NCI-H128 (cell line): ENCODE measurements around the gene NEUROD2.

Experiments
- DNase-seq: peaks from one replicate; lab custom pipeline; 2025; ENCODE audit not compliant: unreplicated experiment; lab: John Stamatoyannopoulos, UW

NEUROD2 gene

DNA sequence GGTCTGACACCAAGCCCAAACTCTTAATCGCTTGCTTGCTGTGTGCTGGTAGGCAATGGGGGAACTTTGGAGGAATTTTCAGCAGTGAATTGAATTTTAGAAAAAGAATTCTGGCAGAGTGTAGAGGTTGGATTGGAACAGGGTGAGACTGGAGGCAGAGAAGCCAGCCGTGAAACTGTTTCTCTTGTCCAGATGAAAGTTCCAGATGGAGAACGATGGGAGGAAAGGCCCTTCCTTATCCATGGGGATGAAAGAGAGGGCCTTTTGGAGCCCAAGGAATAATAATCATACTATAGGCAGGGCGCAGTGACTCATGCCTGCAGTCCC, 26.0 kb downstream of the NEUROD2 start:
- no peak for DNase-seq

DNA sequence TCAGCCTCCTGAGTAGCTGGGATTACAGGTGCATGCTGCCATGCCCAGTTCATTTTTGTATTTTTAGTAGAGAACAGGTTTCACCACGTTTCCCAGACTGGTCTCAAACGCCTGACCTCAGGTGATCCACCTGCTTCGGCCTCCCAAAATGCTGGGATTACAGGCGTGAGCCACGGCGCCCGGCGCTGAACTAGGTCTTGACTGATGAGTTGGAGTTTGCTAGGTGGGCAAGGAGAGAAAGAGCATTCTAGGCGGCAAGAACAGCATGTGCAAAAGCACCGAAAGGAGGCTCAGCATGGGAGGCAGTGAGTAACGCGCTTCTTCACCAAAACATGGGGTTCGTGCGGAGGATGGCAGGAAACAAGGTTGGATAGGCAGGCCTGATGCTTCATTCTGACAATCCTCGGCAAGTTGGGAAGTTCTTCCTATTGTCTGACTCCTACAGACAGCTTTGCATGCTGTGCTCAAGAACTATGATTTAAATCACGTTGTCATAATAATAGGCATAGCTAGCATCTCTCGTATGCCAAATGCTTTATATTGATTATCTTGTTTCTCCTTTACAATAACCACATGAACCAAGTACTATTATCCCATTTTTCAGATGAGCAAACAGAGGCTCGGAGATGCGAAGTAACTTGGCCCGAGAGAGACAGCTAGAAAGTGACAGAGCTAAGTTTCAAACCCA, 26.5 kb downstream of the NEUROD2 start:
- no peak for DNase-seq

- DNase-seq: no peak
Observed at GRCh38 chr17:39580082-39580468, 27.6 kb downstream of the NEUROD2 start.

GRCh38 chr17:39579318-39580081, 28.2 kb downstream of the NEUROD2 start:
- no peak for DNase-seq

GRCh38 chr17:39578272-39578671, 29.4 kb downstream of the NEUROD2 start:
- no peak for DNase-seq

- DNase-seq: no peak
Observed at GRCh38 chr17:39576187-39576586, 31.5 kb downstream of the NEUROD2 start.

- DNase-seq: peak; percentile 9
Observed at GRCh38 chr17:39573447-39574298, 34.0 kb downstream of the NEUROD2 start.

DNA sequence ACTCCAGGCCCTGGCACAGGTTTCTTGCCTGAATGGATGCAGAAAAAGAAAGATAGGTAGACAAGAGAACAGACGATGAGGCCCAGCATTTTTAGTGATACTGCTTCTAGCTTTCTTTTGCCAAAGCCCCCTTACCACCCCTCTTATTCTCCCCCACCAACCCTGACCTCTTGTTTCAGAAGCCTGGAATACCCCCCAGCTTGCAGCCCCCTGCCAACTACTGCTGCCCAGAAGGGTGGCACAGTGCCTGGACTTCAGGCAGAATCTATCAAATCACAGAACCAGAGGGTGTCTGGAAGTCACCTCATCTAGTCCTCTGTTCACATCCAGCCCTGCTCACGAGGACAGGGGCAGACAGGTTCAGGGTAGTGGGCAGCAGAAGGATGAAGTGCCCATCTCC, 35.6 kb downstream of the NEUROD2 start:
- no peak for DNase-seq

- DNase-seq: no peak
Observed at GRCh38 chr17:39569126-39569525, 38.6 kb downstream of the NEUROD2 start.

DNA sequence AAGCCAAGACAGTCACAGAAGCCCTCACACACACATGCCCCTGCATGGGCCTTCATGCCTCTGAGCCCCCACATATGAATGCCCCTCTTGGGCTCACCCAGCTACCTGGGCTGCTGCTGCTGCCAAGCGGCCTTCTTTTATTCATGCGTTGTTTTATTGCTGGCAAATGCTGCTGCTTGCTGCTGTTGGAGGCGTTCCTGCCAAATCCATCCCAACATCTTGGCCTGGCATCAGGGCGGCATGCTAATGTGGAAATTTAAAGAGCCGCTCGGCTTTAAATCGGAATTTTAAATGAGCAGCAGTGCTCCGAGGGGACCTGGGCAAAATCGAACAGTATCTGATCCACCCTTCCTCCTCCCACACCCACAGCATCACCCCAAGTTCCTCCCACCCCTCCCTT, 39.0 kb downstream of the NEUROD2 start:
- no peak for DNase-seq

GRCh38 chr17:39566094-39566850, 41.4 kb downstream of the NEUROD2 start:
- DNase-seq: no peak

DNA sequence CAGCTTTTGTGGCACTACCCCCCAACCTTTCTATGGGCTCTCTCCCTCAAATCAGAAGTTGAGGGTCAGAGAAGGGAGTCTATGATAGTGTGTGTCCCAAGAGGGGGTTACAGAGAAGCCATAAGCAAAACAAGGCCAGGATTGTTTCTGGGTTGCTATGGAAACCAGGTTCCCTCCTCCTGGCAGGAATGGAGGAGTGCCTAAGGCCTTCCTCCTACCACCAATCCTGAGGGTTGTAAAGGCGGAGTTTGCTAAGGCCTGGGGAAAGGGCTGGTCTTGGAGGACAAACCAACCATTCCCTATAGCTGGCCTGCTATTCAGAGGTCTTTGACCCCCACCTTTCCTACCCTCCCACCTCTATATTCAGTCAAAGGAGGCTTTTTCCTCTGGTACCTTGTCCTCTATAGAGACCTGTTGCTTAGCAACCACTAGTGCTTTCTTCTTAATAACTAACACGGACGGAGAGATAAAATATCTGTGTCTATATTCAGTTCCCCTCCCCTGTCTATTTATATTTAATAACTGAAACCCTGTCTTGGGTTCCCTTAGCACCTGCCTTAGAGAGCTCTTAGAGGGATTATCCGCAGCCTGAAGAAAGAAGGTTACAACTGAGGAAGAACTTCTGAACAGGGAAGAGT, 43.4 kb downstream of the NEUROD2 start:
- peak; percentile 5 for DNase-seq

- peak; percentile 5 for DNase-seq
Observed at GRCh38 chr17:39563476-39563875, 44.2 kb downstream of the NEUROD2 start.

DNA sequence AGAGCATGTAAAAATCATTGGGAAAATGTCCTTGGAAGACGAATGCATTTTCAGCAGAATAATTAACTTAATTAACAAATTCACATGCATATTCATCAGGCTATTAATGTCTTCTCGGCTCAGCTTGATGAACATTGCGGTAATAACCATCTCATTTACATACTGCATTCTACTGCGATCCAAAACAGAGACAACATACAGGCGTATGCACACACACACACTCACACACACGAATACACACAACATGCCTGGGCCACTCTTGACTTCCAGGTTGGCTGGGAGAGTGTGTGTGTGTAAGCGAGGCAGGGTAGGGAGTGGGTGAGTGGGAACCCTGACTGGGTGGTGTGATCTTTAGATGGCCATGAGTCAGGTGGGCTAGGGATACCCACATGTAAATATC, 44.7 kb downstream of the NEUROD2 start:
- no peak for DNase-seq

DNA sequence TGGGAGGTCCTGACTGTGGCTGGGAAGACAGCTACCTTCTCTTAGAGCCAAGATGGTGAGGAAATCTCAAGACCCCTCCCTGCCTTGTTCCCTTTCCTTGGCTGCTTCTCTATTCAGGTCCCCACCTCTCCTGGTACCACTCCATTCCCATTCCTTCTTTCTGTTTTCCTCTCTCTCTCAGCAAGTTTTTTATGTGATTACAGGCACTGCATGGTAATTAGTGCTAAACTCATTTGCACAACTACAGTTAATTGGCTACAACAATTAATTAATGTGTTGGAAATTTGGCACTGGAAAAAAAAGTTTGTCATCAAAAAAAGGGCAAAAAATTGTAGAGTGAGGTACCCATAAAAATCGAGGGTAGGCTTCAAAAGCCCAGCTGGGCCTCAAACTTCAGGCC, 45.3 kb downstream of the NEUROD2 start:
- DNase-seq: no peak

GRCh38 chr17:39556423-39556822, 51.3 kb downstream of the NEUROD2 start:
- DNase-seq: no peak

GRCh38 chr17:39555368-39555767, 52.4 kb downstream of the NEUROD2 start:
- no peak for DNase-seq
